Prostate gland (tissue), 2 donors: Measurements from ENCODE around the gene TMPRSS15. TPM values are rescaled to one million over a fixed set of nuclear protein-coding genes. Genes with fewer than 3 reads are reported as not detected.

Experiments used
- DNase-seq: peaks from one replicate; pipeline ENCODE4 v3.0.0-alpha.2; 2019; ENCODE audit warnings: low spot score
- H3K27ac ChIP-seq, 2 donors: fragments of 200-600 bp; sonication (generic); 2 replicates each; pipeline ENCODE4 v1.5.1; 2017 to 2019
- H3K27me3 ChIP-seq: fragments of 200-600 bp; sonication (generic); replicated peaks from 2 replicates; pipeline ENCODE4 v1.5.1; 2019; ENCODE audit not compliant: insufficient read depth
- H3K36me3 ChIP-seq, 2 donors: fragments of 200-600 bp; sonication (generic); 1 replicate in 1 of 2; 2 replicates in 1 of 2; pipeline versions ENCODE4 v1.5.1 to v1.8.1; 2017 to 2019
- H3K4me1 ChIP-seq: fragments of 200-600 bp; sonication (generic); replicated peaks from 2 replicates; pipeline ENCODE4 v1.5.1; 2019
- H3K4me3 ChIP-seq, 2 donors: fragments of 200-600 bp; sonication (generic); 2 replicates each; pipeline ENCODE4 v1.5.1; 2017 to 2019
- H3K9me3 ChIP-seq: fragments of 200-600 bp; sonication (generic); 2 replicates; pipeline ENCODE4 v1.5.1; 2017
- POLR2A ChIP-seq: fragments of 450-650 bp; IDR thresholded peaks from one replicate; pipeline ENCODE4 v1.6.1; 2016; ENCODE audit warnings: antibody characterized with exemption, mild to moderate bottlenecking
- POLR2AphosphoS5 ChIP-seq: sonication (generic); formaldehyde crosslinking; IDR thresholded peaks from one replicate; pipeline ENCODE4 v1.6.1; 2017; ENCODE audit warnings: antibody characterized with exemption
- WGBS: methylation state at CpG from one replicate; pipeline ENCODE4 v1.1.5; 2018; 5-methylcytosine and 5-hydroxymethylcytosine counted together
- intact Hi-C: fragments of 100-400 bp; cut with DNase I; formaldehyde crosslinking; loops from one replicate; pipeline ENCODE4 v1.14.2; 2022
- total RNA-seq, 2 donors: library from RNA; depleted of rRNA; stranded (reverse); fragments of >200 nt; gene quantifications; one replicate each; pipeline ENCODE4 v1.1.0, GENCODE V29; 2016
- TF ChIP-seq, protein P1 (sequence below), 4 experiments: fragments of 200-600 bp in 2 of 4; fragments of 450-650 bp in 2 of 4; sonication (generic) in 2 of 4; IDR thresholded peaks; 1 replicate in 3 of 4; 2 replicates in 1 of 4; pipeline ENCODE4 v1.5.1; 2016 to 2019; ENCODE audit warnings: antibody characterized with exemption in 4 of 4, mild to moderate bottlenecking in 2 of 4, moderate library complexity in 2 of 4

TMPRSS15 gene
- total RNA-seq, 2 donors from 2014 or later, result 0.34 TPM; not detected in 1

DNA sequence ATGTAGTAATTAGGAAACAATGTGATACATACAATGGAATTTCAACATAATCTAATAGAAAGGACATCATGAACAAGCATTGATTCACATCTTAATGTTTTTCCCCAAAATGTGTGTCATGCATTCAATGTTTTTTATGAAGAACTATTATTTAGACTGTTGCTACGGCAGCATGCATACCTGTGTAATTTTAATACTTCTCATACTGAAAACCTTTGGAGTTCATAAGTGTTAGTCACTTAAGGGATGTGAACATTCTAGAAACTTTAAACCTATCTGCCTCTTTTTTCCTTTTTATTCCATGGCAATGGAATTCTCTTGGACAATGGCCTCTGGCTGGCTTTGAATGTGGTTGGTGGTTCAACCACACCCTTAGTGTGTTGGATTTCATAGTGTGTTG is 48.6 kb downstream of the TMPRSS15 start:
- intact Hi-C loops, result no loop called here
- TF ChIP-seq POLR2AphosphoS5 (no peak), POLR2A (no peak)
- TF ChIP-seq, protein P1, sequence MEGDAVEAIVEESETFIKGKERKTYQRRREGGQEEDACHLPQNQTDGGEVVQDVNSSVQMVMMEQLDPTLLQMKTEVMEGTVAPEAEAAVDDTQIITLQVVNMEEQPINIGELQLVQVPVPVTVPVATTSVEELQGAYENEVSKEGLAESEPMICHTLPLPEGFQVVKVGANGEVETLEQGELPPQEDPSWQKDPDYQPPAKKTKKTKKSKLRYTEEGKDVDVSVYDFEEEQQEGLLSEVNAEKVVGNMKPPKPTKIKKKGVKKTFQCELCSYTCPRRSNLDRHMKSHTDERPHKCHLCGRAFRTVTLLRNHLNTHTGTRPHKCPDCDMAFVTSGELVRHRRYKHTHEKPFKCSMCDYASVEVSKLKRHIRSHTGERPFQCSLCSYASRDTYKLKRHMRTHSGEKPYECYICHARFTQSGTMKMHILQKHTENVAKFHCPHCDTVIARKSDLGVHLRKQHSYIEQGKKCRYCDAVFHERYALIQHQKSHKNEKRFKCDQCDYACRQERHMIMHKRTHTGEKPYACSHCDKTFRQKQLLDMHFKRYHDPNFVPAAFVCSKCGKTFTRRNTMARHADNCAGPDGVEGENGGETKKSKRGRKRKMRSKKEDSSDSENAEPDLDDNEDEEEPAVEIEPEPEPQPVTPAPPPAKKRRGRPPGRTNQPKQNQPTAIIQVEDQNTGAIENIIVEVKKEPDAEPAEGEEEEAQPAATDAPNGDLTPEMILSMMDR (IDR thresholded peaks at IDR 0.05), result no peak
- H3K4me3 ChIP-seq, result no peak overlapping the region
- H3K4me1 ChIP-seq, result no peaks in the 10 kb centered on the region
- WGBS, result 90% methylated on average over 1 of the region's 1 CpG
- no peaks in the 10 kb centered on the region for H3K9me3 ChIP-seq
- no peaks in the 10 kb centered on the region for H3K27me3 ChIP-seq
- no peak overlapping the region for H3K27ac ChIP-seq
- no peak for DNase-seq
- no peaks in the 10 kb centered on the region for H3K36me3 ChIP-seq

DNA sequence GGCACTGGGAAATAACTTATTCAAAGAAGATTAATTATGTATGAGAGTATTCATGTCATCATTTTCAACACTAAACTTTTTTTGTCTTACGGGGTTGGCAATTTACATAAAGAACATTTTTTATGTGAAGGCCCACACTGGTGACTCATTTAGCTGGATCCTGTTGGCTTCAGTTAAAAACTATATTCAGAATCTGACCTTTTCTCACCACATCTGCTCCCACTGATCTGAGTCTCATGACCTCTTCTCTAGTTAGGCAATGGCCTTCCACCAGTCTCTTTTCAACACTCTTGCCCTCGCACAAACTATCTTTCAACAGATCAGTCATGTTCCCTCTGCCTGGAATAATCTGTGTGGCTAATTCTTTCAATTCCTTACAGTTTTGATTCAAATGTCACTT is 53.4 kb downstream of the TMPRSS15 start:
- intact Hi-C loops, result no loop called here
- no peaks in the 10 kb centered on the region for H3K9me3 ChIP-seq
- H3K27me3 ChIP-seq, result no peaks in the 10 kb centered on the region
- no peak overlapping the region for H3K4me3 ChIP-seq
- H3K4me1 ChIP-seq, result no peaks in the 10 kb centered on the region
- TF ChIP-seq POLR2A (no peak), POLR2AphosphoS5 (no peak)
- TF ChIP-seq, protein P1 (IDR thresholded peaks at IDR 0.05), result no peak
- H3K36me3 ChIP-seq, result no peaks in the 10 kb centered on the region
- no peak overlapping the region for H3K27ac ChIP-seq
- no peak for DNase-seq
- WGBS, result 86% methylated on average over 2 of the region's 2 CpGs

DNA sequence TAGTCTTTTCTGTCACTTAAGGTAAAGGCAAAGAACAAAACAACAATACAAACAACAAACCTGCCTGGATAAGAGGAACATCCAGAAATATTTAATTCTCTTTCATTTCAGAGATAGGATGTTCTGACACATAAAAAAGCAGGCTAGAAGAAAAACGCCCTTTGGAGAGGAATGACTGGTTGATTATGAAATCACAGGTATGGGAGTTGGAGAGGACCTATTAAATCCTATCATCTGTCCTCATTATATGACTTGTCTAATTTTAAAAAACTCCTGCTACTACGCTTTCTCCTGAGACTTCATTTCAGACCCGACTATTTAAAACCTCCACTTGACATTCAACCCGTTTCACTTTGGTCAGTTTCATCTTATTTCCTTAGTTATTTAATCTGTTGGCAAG is 54.1 kb downstream of the TMPRSS15 start:
- H3K9me3 ChIP-seq, result no peaks in the 10 kb centered on the region
- no peak overlapping the region for H3K27ac ChIP-seq
- intact Hi-C loops, result no loop called here
- no peaks in the 10 kb centered on the region for H3K4me1 ChIP-seq
- no peak overlapping the region for H3K4me3 ChIP-seq
- H3K27me3 ChIP-seq, result no peaks in the 10 kb centered on the region
- WGBS, result 78% methylated on average over 4 of the region's 4 CpGs
- H3K36me3 ChIP-seq, result no peaks in the 10 kb centered on the region
- TF ChIP-seq POLR2A (no peak), POLR2AphosphoS5 (no peak)
- TF ChIP-seq, protein P1 (IDR thresholded peaks at IDR 0.05), result no peak
- DNase-seq, result no peak

DNA sequence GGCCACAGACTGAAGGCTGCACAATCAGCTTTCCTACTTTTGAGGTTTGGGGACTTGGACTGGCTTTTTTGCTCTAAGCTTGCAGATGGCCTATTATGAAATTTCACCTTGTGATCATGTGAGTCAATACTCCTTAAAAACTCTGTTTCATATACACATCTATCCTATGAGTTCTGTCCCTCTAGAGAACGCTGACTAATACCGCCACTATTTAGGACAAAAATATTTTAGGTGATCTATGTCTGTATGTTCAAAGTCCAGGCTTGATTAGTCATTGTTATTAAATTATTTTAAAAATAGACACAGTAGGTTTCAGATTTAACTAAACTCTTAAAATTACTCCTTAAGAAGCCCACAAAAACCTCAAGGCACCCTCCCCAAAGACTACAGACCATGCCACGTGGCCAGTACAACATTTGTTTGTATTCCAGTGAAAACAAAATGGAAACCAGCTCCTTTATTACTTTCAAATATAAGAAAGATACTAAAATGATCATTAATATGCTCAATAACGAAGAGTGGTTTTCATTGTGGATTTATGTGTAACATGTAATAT is 63.1 kb downstream of the TMPRSS15 start:
- no peak for TF ChIP-seq POLR2A
- TF ChIP-seq, protein P1 (IDR thresholded peaks at IDR 0.05), result no peak
- TF ChIP-seq POLR2AphosphoS5, result no peak
- H3K27ac ChIP-seq, result no peak overlapping the region
- H3K36me3 ChIP-seq, result no peaks in the 10 kb centered on the region
- H3K4me3 ChIP-seq, result no peak overlapping the region
- no peaks in the 10 kb centered on the region for H3K9me3 ChIP-seq
- 83% methylated on average over 4 of the region's 4 CpGs for WGBS
- DNase-seq, result no peak
- intact Hi-C loops, result no loop called here
- H3K4me1 ChIP-seq, result no peaks in the 10 kb centered on the region
- H3K27me3 ChIP-seq, result no peaks in the 10 kb centered on the region

DNA sequence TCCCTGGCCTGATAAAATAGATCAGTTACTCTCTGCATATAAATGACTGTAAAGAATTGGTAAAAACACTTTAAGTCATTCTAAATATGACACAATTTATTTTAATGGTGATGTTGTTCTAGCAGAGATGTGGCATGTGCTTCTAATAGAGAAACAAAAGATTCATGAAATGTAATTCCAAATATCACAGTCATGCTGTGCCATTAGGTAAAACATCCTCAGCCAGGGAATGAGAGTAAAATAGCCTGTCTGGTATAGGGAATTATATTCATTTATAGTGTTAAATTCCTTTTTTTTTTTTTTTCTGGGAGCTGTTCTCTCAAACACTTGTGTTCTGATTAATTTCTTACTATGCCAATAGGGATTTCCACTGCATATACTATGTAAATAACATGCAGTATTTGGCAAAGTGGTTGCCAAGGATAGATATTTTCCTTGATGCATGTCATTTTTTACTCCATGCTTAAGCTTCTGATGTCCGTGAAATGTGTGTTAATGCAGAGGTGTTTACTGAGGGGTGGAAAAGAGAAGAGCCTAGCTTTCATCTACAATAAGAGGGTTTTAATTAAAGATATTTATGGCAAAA is 67.8 kb downstream of the TMPRSS15 start:
- intact Hi-C loops, result no loop called here
- TF ChIP-seq POLR2AphosphoS5, result no peak
- no peak for TF ChIP-seq POLR2A
- TF ChIP-seq, protein P1 (IDR thresholded peaks at IDR 0.05), result no peak
- H3K27me3 ChIP-seq, result no peaks in the 10 kb centered on the region
- H3K9me3 ChIP-seq, result no peaks in the 10 kb centered on the region
- no peaks in the 10 kb centered on the region for H3K36me3 ChIP-seq
- H3K4me3 ChIP-seq, result no peak overlapping the region
- H3K27ac ChIP-seq, result no peak overlapping the region
- DNase-seq, result no peak
- H3K4me1 ChIP-seq, result no peaks in the 10 kb centered on the region
- WGBS, result 73% methylated on average over 1 of the region's 1 CpG
